GM12878 (cell line): ENCODE measurements around the gene ARL14. TPM values are rescaled to one million over a fixed set of nuclear protein-coding genes. Genes with fewer than 3 reads are reported as not detected.

Source experiments
- ATAC-seq: fragments of 200-7000 bp; cut with Tn5 transposase; 3 replicates; pipeline ENCODE4 v1.9.1; 2020; ENCODE audit warnings: mild to moderate bottlenecking, moderate library complexity
- BruUV-seq: library from RNA; stranded (reverse); fragments of 400-500 nt; replicated peaks from 2 replicates; lab custom pipeline; 2021; lab: Mats Ljungman, UMichigan
- CTCF ChIA-PET: fragments of 300-600 bp; sonication (Branson Sonifier 250); formaldehyde crosslinking; extraction: SDS; loops from one replicate; lab custom pipeline; 2021; ENCODE audit warnings: inconsistent platforms; lab: Yijun Ruan, JAX
- POLR2A ChIA-PET: fragments of 350-600 bp; formaldehyde crosslinking; extraction: SDS; loops from one replicate; lab custom pipeline; 2021; ENCODE audit warnings: inconsistent platforms; lab: Charles Lee
- RAD21 ChIA-PET: fragments of 300-600 bp; sonication (Branson Sonifier 250); formaldehyde crosslinking; loops from one replicate; lab custom pipeline; 2023; ENCODE audit warnings: antibody characterized with exemption; ENCODE audit not compliant: unreplicated experiment; lab: Charles Lee
- SMC1A ChIA-PET: fragments of 300-600 bp; sonication (Branson Sonifier 250); formaldehyde crosslinking; loops from one replicate; lab custom pipeline; 2023; ENCODE audit not compliant: unreplicated experiment, uncharacterized antibody; lab: Charles Lee
- DNase-seq: peaks from one replicate; pipeline ENCODE4 v3.0.0-alpha.2; 2011; ENCODE audit warnings: low read depth, low spot score
- FAIRE-seq: peaks from 3 replicates; lab custom pipeline; 2011; peaks lifted over from hg19 to GRCh38; lab: Jason Lieb, UNC
- H2AFZ ChIP-seq: 2 replicates; pipeline ENCODE4 v1.6.0; 2011; ENCODE audit warnings: low read depth, low read length, control low read depth; ENCODE audit not compliant: control insufficient read depth
- H3K27ac ChIP-seq: 2 replicates; pipeline ENCODE4 v1.5.1; 2011; ENCODE audit warnings: control low read depth; ENCODE audit not compliant: control insufficient read depth, insufficient read depth
- H3K27me3 ChIP-seq, 2 experiments: replicated peaks in 1 of 2; 2 replicates each; pipeline versions ENCODE4 v1.6.0 to v1.6.1; 2011; ENCODE audit warnings: low read length in 1 of 2; ENCODE audit not compliant: control insufficient read depth in 2 of 2, insufficient read depth in 2 of 2
- H3K36me3 ChIP-seq, 2 experiments: 2 replicates each; pipeline ENCODE4 v1.5.1; 2011; ENCODE audit warnings: low read length in 1 of 2; ENCODE audit not compliant: control insufficient read depth in 2 of 2, insufficient read depth in 2 of 2
- H3K4me1 ChIP-seq: 2 replicates; pipeline ENCODE4 v1.6.1; 2011; ENCODE audit warnings: mild to moderate bottlenecking, low read length, moderate library complexity, mixed read lengths; ENCODE audit not compliant: control insufficient read depth, insufficient read depth
- H3K4me2 ChIP-seq: 2 replicates; pipeline ENCODE4 v1.6.0; 2011; ENCODE audit warnings: control low read depth; ENCODE audit not compliant: control insufficient read depth, insufficient read depth
- H3K4me3 ChIP-seq: fragments of 200-600 bp; sonication (generic); 2 replicates; pipeline ENCODE4 v1.5.1; 2016
- H3K79me2 ChIP-seq: 2 replicates; pipeline ENCODE4 v1.6.0; 2011; ENCODE audit warnings: low read length; ENCODE audit not compliant: control insufficient read depth, insufficient read depth
- H3K9ac ChIP-seq: 2 replicates; pipeline ENCODE4 v1.8.0; 2011; ENCODE audit warnings: low read length, control low read depth, mixed read lengths; ENCODE audit not compliant: control insufficient read depth, insufficient read depth
- H3K9me3 ChIP-seq: replicated peaks from 3 replicates; pipeline ENCODE4 v1.5.1; 2011; ENCODE audit warnings: mild to moderate bottlenecking, low read length; ENCODE audit not compliant: control insufficient read depth, insufficient read depth
- H4K20me1 ChIP-seq: 2 replicates; pipeline ENCODE4 v1.6.0; 2011; ENCODE audit not compliant: control insufficient read depth, insufficient read depth
- ATF7 ChIP-seq: fragments of 450-650 bp; IDR thresholded peaks from 2 replicates; pipeline ENCODE4 v1.6.1; 2016; ENCODE audit warnings: low read depth, mild to moderate bottlenecking
- FOXK2 ChIP-seq: fragments of 450-650 bp; IDR thresholded peaks from 2 replicates; pipeline ENCODE4 v1.6.1; 2017; ENCODE audit warnings: mild to moderate bottlenecking, moderate library complexity
- IKZF2 ChIP-seq, 2 experiments: fragments of 450-650 bp; IDR thresholded peaks; 2 replicates each; pipeline ENCODE4 v1.6.1; 2017; ENCODE audit warnings: mild to moderate bottlenecking in 2 of 2, moderate library complexity in 2 of 2
- IRF4 ChIP-seq: IDR thresholded peaks from 2 replicates; pipeline ENCODE4 v1.6.1; 2011; ENCODE audit warnings: low read depth, low read length
- LARP7 ChIP-seq: fragments of 450-650 bp; IDR thresholded peaks from 2 replicates; pipeline ENCODE4 v1.6.1; 2017; ENCODE audit warnings: mild to moderate bottlenecking
- MTA2 ChIP-seq: fragments of 450-650 bp; IDR thresholded peaks from 2 replicates; pipeline ENCODE4 v1.6.1; 2016; ENCODE audit warnings: low read depth, mild to moderate bottlenecking, moderate library complexity
- NR2F1 ChIP-seq: fragments of 450-650 bp; conservative IDR thresholded peaks from 2 replicates; pipeline ENCODE4 v1.6.1; 2017; ENCODE audit warnings: mild to moderate bottlenecking
- POLR2AphosphoS5 ChIP-seq: IDR thresholded peaks from 2 replicates; pipeline ENCODE4 v1.6.1; 2011; ENCODE audit warnings: mild to moderate bottlenecking, low read length, inconsistent platforms
- POU2F2 ChIP-seq: IDR thresholded peaks from 3 replicates; pipeline ENCODE4 v1.6.1; 2011; ENCODE audit warnings: low read depth, mild to moderate bottlenecking, low read length, borderline replicate concordance
- SMAD1 ChIP-seq: fragments of 450-650 bp; IDR thresholded peaks from 2 replicates; pipeline ENCODE4 v1.6.1; 2018; ENCODE audit warnings: mild to moderate bottlenecking, low read depth; ENCODE audit not compliant: partially characterized antibody
- SP1 ChIP-seq: IDR thresholded peaks from one replicate; pipeline ENCODE4 v1.6.1; 2011; ENCODE audit warnings: low read depth, low read length
- WGBS: methylation state at CpG from one replicate; pipeline ENCODE4 v1.1.6; 2016; ENCODE audit warnings: low lambda C conversion rate; ENCODE audit not compliant: insufficient replicate concordance, insufficient coverage; ENCODE audit errors: missing lambda C conversion rate; 5-methylcytosine and 5-hydroxymethylcytosine counted together
- in situ Hi-C: fragments of 300-500 bp; cut with MboI; formaldehyde crosslinking; loops from 9 replicates; pipeline ENCODE4 v1.14.3; 2018; ENCODE audit warnings: mixed read lengths
- intact Hi-C: fragments of 100-400 bp; cut with micrococcal nuclease; formaldehyde crosslinking; loops from one replicate; pipeline ENCODE4 v1.14.2; 2022; ENCODE audit not compliant: unreplicated experiment
- polyA plus RNA-seq, 11 experiments: library from polyadenylated mRNA; depleted of rRNA in 4 of 11; unstranded in 6 of 11; stranded (reverse) in 5 of 11; fragments of >200 nt; fragmentation: Nextera tagmentation in 4 of 11; fragmentation: Illumina TruSeq in 1 of 11; extraction: Ambion mirVana in 4 of 11; extraction: Trizol in 1 of 11; gene quantifications; 1 replicate in 1 of 11; 2 replicates in 10 of 11; pipeline versions ENCODE4 v1.2.1 to v1.2.3, GENCODE V29; 2011 to 2016; ENCODE audit warnings: inconsistent platforms in 2 of 11, missing spikeins in 2 of 11, low read depth in 1 of 11
- total RNA-seq, 4 experiments: library from RNA; depleted of rRNA in 3 of 4; stranded (reverse); fragments of >200 nt in 3 of 4; fragmentation: Illumina TruSeq in 1 of 4; extraction: Trizol in 1 of 4; gene quantifications; 2 replicates each; pipeline versions ENCODE4 v1.2.1 to v1.2.3, GENCODE V29; 2013 to 2021
- TF ChIP-seq, protein P1 (sequence below): fragments of 450-650 bp; IDR thresholded peaks from 2 replicates; pipeline ENCODE4 v1.6.1; 2017; ENCODE audit warnings: mild to moderate bottlenecking, low read depth, inconsistent platforms; ENCODE audit not compliant: poor library complexity, severe bottlenecking
- TF ChIP-seq, protein P2 (sequence below): fragments of 450-650 bp; IDR thresholded peaks from 2 replicates; pipeline ENCODE4 v1.6.1; 2017; ENCODE audit warnings: mild to moderate bottlenecking, moderate library complexity
- TF ChIP-seq, protein P3 (sequence below): fragments of 450-650 bp; IDR thresholded peaks from 2 replicates; pipeline ENCODE4 v1.6.1; 2017; ENCODE audit warnings: borderline replicate concordance
- TF ChIP-seq, protein P4 (sequence below): fragments of 450-650 bp; IDR thresholded peaks from 2 replicates; pipeline ENCODE4 v1.6.1; 2016; ENCODE audit warnings: mild to moderate bottlenecking

Gene ARL14
- total and polyA plus RNA-seq, 10 of the 15 experiments (the other 5 are each of a cell fraction or from before 2014, with no cell fraction given) = 0.04 to 0.18 TPM; not detected in 8

DNA sequence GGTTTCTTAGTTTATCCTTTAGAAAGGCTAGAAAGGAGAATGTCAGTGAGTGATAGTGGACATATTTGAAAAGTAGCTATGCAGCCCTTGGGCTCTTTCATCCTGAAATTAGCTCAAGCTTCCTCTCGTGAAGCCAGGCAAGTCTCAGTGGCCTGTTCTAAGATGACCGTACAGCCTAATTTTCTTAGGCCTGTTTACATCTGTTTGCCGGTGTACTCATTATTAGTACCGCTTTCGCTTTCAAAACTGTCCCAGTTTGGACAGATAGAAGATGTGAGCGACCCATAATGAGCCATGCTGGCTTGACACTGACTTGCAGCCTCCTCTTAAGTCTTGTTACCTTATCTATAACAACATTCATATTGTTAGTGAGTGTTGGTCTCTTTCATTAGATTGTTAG lies 5.7 kb upstream of the ARL14 start:
- ChIA-PET RAD21 (interaction anchor here (0.7 kb wide), 1 partner anchor 10 kb away, joined by 3 read pairs; no protein-coding TSS in a partner anchor), SMC1A (interaction anchor here (0.6 to 1.5 kb wide), 3 partner anchors 9 to 234 kb away, joined by 3 to 5 read pairs (median 3); no protein-coding TSS in a partner anchor), CTCF (interaction anchor here (0.6 to 3.5 kb wide), 3 partner anchors 12 to 102 kb away, joined by 3 to 16 read pairs (median 5); no protein-coding TSS in a partner anchor), POLR2A (no interaction called here)
- DNase-seq (peak; percentile 59), ATAC-seq (peak; percentile 96), FAIRE-seq (peak; percentile 59)
- Histone ChIP-seq H4K20me1 (no peaks in the 10 kb centered on the region), H3K4me2 (peak overlapping the region; percentile 5; the same call in 1 of the 2 replicates), H3K27me3 (no peaks in the 10 kb centered on the region), H2AFZ (peak overlapping the region; percentile 49), H3K36me3 (no peaks in the 10 kb centered on the region), H3K9me3 (no peaks in the 10 kb centered on the region), H3K4me1 (peaks cover 4% of the 10 kb centered on the region), H3K79me2 (no peaks in the 10 kb centered on the region), H3K27ac (peak overlapping the region; percentile 66), H3K4me3 (no peak overlapping the region), H3K9ac (no peak overlapping the region)
- whole genome bisulfite sequencing = 0% methylated on average over 6 of the region's 6 CpGs
- no TSS peak for BruUV-seq
- in situ Hi-C loops (no loop called here), intact Hi-C loops (loop anchor here (1.0 to 5.0 kb wide), 2 partner anchors 106 to 224 kb away; partner anchors contain the start of genes KPNA4 and TRIM59)
- no peak for TF ChIP-seq SMAD1
- TF ChIP-seq MTA2 = 0 out of 2 replicates have a peak, but pooled peaks have one; percentile 20
- TF ChIP-seq POLR2AphosphoS5 = 0 out of 2 replicates have a peak, but pooled peaks have one; percentile 42
- TF ChIP-seq IRF4 = 0 out of 2 replicates have a peak, but pooled peaks have one; percentile 14
- peak; percentile 61; the same call in 1 of the 3 replicates for TF ChIP-seq POU2F2
- TF ChIP-seq IKZF2 (IDR thresholded peaks at IDR 0.05) = 0 out of 4 replicates have a peak, but pooled peaks of 1 of the 2 experiments have one; percentile 26
- no peak; the same call in none of the 2 replicates for TF ChIP-seq FOXK2
- peak; percentile 32 for TF ChIP-seq SP1
- TF ChIP-seq, protein P1, sequence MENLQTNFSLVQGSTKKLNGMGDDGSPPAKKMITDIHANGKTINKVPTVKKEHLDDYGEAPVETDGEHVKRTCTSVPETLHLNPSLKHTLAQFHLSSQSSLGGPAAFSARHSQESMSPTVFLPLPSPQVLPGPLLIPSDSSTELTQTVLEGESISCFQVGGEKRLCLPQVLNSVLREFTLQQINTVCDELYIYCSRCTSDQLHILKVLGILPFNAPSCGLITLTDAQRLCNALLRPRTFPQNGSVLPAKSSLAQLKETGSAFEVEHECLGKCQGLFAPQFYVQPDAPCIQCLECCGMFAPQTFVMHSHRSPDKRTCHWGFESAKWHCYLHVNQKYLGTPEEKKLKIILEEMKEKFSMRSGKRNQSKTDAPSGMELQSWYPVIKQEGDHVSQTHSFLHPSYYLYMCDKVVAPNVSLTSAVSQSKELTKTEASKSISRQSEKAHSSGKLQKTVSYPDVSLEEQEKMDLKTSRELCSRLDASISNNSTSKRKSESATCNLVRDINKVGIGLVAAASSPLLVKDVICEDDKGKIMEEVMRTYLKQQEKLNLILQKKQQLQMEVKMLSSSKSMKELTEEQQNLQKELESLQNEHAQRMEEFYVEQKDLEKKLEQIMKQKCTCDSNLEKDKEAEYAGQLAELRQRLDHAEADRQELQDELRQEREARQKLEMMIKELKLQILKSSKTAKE = peak; percentile 32
- TF ChIP-seq, protein P2, sequence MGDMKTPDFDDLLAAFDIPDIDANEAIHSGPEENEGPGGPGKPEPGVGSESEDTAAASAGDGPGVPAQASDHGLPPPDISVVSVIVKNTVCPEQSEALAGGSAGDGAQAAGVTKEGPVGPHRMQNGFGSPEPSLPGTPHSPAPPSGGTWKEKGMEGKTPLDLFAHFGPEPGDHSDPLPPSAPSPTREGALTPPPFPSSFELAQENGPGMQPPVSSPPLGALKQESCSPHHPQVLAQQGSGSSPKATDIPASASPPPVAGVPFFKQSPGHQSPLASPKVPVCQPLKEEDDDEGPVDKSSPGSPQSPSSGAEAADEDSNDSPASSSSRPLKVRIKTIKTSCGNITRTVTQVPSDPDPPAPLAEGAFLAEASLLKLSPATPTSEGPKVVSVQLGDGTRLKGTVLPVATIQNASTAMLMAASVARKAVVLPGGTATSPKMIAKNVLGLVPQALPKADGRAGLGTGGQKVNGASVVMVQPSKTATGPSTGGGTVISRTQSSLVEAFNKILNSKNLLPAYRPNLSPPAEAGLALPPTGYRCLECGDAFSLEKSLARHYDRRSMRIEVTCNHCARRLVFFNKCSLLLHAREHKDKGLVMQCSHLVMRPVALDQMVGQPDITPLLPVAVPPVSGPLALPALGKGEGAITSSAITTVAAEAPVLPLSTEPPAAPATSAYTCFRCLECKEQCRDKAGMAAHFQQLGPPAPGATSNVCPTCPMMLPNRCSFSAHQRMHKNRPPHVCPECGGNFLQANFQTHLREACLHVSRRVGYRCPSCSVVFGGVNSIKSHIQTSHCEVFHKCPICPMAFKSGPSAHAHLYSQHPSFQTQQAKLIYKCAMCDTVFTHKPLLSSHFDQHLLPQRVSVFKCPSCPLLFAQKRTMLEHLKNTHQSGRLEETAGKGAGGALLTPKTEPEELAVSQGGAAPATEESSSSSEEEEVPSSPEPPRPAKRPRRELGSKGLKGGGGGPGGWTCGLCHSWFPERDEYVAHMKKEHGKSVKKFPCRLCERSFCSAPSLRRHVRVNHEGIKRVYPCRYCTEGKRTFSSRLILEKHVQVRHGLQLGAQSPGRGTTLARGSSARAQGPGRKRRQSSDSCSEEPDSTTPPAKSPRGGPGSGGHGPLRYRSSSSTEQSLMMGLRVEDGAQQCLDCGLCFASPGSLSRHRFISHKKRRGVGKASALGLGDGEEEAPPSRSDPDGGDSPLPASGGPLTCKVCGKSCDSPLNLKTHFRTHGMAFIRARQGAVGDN = no peak
- no peak for TF ChIP-seq NR2F1
- TF ChIP-seq, protein P3, sequence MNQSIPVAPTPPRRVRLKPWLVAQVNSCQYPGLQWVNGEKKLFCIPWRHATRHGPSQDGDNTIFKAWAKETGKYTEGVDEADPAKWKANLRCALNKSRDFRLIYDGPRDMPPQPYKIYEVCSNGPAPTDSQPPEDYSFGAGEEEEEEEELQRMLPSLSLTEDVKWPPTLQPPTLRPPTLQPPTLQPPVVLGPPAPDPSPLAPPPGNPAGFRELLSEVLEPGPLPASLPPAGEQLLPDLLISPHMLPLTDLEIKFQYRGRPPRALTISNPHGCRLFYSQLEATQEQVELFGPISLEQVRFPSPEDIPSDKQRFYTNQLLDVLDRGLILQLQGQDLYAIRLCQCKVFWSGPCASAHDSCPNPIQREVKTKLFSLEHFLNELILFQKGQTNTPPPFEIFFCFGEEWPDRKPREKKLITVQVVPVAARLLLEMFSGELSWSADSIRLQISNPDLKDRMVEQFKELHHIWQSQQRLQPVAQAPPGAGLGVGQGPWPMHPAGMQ = no peak
- 0 out of 2 replicates have a peak, but pooled peaks have one; percentile 17 for TF ChIP-seq ATF7
- TF ChIP-seq LARP7 = no peak
- TF ChIP-seq, protein P4, sequence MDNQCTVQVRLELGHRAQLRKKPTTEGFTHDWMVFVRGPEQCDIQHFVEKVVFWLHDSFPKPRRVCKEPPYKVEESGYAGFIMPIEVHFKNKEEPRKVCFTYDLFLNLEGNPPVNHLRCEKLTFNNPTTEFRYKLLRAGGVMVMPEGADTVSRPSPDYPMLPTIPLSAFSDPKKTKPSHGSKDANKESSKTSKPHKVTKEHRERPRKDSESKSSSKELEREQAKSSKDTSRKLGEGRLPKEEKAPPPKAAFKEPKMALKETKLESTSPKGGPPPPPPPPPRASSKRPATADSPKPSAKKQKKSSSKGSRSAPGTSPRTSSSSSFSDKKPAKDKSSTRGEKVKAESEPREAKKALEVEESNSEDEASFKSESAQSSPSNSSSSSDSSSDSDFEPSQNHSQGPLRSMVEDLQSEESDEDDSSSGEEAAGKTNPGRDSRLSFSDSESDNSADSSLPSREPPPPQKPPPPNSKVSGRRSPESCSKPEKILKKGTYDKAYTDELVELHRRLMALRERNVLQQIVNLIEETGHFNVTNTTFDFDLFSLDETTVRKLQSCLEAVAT = peak; percentile 48
